ENCODE data around the gene FLRT1.

DNA sequence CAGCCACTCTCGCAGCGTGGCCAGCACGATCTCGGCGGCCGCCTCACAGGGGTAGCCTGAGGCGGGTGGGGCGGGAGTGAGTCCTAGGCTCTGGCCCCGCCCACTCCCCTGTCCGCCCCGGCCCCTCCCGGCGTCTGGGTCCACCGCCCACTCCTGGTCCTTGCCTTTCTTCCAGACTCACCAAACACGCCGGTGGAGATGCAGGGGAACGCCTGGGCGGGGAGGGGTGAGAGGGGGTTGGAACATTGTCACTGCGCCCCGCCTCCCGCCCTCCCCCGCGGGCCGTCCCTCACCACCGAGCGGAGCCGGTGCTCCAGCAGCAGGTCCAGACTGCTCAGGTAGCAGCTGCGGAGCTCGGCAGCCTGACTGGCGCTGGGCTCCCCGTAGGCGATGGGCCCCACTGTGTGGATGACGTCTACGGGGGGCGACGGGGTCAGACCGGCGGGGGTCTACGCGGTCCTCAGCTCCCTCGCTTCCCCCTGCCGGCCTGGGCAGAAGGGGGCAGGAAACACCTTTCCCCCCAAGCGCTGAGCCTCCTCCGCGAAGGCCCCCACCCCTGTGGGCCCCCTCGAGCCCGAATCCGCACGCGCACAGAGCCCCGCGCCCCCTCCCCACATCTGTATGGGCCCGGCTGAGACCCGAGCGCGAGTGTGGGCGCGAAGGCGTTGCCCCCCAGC lies 36.2 kb upstream of the FLRT1 start:
- TF ChIP-seq, protein P1, sequence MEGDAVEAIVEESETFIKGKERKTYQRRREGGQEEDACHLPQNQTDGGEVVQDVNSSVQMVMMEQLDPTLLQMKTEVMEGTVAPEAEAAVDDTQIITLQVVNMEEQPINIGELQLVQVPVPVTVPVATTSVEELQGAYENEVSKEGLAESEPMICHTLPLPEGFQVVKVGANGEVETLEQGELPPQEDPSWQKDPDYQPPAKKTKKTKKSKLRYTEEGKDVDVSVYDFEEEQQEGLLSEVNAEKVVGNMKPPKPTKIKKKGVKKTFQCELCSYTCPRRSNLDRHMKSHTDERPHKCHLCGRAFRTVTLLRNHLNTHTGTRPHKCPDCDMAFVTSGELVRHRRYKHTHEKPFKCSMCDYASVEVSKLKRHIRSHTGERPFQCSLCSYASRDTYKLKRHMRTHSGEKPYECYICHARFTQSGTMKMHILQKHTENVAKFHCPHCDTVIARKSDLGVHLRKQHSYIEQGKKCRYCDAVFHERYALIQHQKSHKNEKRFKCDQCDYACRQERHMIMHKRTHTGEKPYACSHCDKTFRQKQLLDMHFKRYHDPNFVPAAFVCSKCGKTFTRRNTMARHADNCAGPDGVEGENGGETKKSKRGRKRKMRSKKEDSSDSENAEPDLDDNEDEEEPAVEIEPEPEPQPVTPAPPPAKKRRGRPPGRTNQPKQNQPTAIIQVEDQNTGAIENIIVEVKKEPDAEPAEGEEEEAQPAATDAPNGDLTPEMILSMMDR (IDR thresholded peaks at IDR 0.05), result no peak
- TF ChIP-seq ZFX (IDR thresholded peaks at IDR 0.05; ENCODE audit: borderline replicate concordance), result no peak

Measured in 22Rv1 (cell line).